GM20000 (cell line): Measurements from ENCODE around the gene COL2A1.

Experiments used
- DNase-seq: peaks from one replicate; pipeline ENCODE4 v3.0.0; 2012; ENCODE audit warnings: low spot score
- TF ChIP-seq, protein P1 (sequence below): IDR thresholded peaks from 2 replicates; pipeline ENCODE4 v1.5.1; 2012; ENCODE audit warnings: mild to moderate bottlenecking, control low read depth; ENCODE audit errors: extremely low read depth, missing control alignments

Gene COL2A1

DNA sequence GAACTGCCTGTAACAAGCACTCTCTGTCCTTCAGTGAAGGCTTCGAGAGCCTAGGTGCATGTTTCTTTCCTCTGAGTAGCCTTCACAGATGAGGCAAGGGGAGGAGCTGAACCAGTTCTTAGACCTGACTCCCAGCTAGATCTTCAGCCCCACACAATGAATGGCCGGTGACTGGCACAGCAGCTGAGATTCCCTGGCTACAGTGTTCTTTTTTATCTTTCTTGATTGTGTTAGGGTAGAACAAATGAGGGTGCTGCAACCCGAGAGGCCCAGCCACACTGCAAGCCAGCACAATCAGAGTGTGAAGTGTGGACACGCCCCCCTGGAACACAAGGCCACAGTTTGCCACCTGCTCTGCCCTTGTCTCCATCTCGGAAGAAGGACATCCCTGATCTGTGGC, 19.1 kb upstream of the COL2A1 start:
- TF ChIP-seq, protein P1, sequence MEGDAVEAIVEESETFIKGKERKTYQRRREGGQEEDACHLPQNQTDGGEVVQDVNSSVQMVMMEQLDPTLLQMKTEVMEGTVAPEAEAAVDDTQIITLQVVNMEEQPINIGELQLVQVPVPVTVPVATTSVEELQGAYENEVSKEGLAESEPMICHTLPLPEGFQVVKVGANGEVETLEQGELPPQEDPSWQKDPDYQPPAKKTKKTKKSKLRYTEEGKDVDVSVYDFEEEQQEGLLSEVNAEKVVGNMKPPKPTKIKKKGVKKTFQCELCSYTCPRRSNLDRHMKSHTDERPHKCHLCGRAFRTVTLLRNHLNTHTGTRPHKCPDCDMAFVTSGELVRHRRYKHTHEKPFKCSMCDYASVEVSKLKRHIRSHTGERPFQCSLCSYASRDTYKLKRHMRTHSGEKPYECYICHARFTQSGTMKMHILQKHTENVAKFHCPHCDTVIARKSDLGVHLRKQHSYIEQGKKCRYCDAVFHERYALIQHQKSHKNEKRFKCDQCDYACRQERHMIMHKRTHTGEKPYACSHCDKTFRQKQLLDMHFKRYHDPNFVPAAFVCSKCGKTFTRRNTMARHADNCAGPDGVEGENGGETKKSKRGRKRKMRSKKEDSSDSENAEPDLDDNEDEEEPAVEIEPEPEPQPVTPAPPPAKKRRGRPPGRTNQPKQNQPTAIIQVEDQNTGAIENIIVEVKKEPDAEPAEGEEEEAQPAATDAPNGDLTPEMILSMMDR = no peak

DNA sequence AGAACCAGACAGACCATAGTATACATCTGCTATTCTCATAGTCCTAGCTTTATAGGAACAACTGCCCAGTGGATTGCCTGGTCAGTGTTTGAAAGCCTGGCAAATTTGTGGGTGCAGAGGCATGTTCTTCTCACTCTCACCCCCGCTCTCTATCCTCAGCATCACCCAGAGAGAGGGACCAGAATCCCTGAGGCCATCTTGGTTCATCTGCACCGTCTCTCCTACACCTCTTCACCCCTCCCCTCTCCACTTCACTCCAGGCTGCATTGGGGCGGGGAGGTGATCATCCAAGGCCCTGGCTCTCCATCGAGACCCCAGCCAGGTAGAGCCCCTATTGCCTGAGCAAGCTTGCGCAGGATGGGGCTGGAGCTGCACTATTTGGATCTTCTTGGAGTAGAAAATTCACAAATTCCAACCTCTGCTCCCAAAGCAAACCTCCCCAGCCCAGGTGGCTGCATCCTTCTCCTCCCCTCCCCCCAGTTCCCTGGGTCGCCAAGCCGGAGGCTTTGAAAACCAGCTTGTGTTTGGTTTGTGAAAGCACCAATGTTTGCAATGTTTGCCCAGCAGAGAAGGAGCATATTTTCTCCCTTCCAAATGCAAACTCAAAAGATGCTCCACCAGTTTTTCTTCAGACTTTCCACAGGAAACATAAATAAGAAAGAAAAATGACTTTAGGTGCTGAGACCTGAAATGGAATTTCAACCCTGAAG, 18.6 kb upstream of the COL2A1 start:
- TF ChIP-seq, protein P1 = no peak

More for the DNA sequence above, 19.1 kb upstream of the COL2A1 start:
- DNase-seq = no peak

DNA sequence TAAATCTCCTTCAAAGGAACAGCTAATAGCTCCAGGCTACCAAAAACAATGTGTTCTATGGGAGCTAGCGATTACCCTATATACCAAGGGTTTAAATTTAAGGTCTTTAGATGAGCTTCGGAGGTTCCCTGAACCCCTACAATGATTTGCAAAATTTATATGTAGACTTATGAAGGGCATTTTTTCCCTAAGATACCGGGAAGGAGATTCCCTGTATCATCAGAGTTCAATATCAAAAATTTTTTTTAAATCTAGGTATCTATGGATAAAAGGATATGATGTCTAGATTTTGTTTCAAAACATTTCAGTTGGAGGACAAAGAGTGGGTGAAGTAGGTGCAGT, 17.9 kb upstream of the COL2A1 start:
- no peak for DNase-seq
- TF ChIP-seq, protein P1 = no peak

More for the DNA sequence above, 18.6 kb upstream of the COL2A1 start:
- DNase-seq = no peak

DNA sequence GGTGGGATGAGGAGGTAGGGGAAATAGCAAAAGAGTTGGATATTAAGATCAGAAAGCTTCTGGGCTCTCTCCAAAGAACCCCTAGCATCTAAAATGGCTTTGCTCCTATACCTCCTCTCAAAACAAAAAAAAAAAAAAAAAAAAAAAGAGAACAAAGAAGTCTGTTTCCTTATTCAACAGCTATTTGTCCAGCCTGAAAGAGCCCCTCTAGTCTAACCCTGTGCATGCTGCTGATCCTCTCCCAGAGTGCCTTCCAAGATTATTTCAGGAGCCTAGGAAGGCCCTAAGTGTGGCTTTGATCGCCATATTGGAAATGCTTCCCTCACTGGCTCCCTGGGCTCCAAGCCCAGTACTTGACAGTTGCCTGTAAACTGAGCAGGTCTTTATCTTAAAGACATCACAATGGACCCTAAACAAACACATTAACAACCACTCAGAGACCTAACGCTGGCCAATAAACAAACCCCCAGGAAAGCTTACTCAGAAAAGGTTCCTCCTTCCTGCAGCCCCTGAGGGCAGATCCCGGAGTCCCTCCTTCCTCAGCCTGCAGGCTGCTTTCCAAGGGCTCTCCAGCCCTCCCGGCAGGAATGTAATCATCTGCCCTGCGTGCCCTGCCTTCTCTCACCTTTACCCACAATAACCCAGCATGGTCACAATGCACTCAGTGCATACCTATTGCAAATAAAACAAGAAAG, 17.4 kb upstream of the COL2A1 start:
- TF ChIP-seq, protein P1 = no peak
- DNase-seq = no peak

DNA sequence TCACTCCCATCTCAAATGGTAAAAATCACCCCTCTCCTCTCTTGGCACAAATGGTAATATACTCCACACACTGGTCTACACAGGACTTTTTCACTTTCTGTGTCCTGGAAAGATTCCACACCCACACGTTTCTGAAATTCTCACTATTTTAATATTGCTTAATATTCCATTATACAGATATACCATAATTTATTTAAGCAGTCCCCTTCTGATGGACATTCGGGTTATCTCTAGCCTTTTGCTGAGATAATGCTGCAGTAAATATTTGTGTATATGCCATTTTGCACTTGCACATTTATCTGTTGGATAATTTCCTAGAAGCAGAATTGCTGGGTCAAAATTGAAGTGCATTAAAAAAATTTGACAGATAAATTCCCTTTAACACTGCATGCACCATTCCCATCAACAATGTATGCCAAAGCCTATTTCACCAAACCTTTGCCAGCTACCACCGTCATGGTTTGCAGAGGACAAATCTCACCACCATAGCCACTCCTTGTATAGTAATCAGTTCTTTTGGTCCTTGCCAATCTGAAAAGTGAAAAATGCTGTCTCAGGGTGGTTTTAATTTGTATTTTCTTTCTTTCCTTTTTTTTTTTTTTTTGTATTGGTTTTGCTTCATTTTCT, 15.5 kb upstream of the COL2A1 start:
- TF ChIP-seq, protein P1 = no peak
- DNase-seq = no peak

DNA sequence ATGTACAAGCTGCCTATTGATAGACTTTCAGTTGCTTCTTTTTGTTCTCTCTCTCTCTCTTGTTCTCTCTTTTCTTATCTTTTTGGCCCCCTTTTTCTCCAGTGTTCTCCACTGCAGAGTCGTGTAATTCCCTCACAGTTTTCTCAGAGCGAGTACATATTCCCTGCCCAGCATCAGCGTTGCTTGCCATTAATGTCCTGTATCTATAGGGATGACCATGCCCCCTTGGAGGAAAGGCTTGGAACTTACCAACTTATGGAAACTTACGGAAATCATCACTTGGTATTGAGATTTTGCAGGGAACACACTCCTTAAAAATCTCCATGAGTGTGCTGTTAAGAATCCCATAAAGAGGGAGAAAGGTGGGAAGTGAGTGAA, 14.3 kb upstream of the COL2A1 start:
- TF ChIP-seq, protein P1 = no peak

More for the DNA sequence above, 14.3 kb upstream of the COL2A1 start:
- no peak for DNase-seq
